Liver (tissue), 9 donors: ENCODE results near the gene PRPH. TPM values are rescaled to one million over a fixed set of nuclear protein-coding genes. Genes with fewer than 3 reads are reported as not detected.

Source experiments
- DNase-seq: peaks from one replicate; pipeline ENCODE4 v3.0.0-alpha.2; 2017; ENCODE audit warnings: low spot score
- H3K27ac ChIP-seq, 2 donors: one replicate each; pipeline ENCODE4 v1.7.0; 2013; ENCODE audit warnings: inconsistent platforms in 2 of 2, low read length in 2 of 2, control low read depth in 1 of 2, low read depth in 1 of 2, mild to moderate bottlenecking in 1 of 2
- H3K27me3 ChIP-seq, 4 donors: one replicate each; pipeline versions ENCODE4 v1.6.1 to v1.7.0; 2013; ENCODE audit warnings: low read length in 3 of 4, inconsistent platforms in 1 of 4, mild to moderate bottlenecking in 1 of 4, moderate library complexity in 1 of 4; ENCODE audit not compliant: control insufficient read depth in 4 of 4, insufficient read depth in 4 of 4
- H3K36me3 ChIP-seq, 4 donors: one replicate each; pipeline versions ENCODE4 v1.6.1 to v1.7.0; 2013; ENCODE audit warnings: low read length in 3 of 4, mild to moderate bottlenecking in 3 of 4, low read depth in 1 of 4, moderate library complexity in 1 of 4; ENCODE audit not compliant: control insufficient read depth in 4 of 4, insufficient read depth in 3 of 4
- H3K4me1 ChIP-seq, 4 donors: one replicate each; pipeline versions ENCODE4 v1.6.1 to v1.7.0; 2013; ENCODE audit warnings: low read length in 3 of 4, mild to moderate bottlenecking in 3 of 4, moderate library complexity in 1 of 4; ENCODE audit not compliant: control insufficient read depth in 4 of 4, insufficient read depth in 4 of 4
- H3K4me3 ChIP-seq, 3 donors: one replicate each; pipeline versions ENCODE4 v1.6.1 to v1.7.0; 2013; ENCODE audit warnings: low read length in 3 of 3, control low read depth in 1 of 3, low read depth in 1 of 3, mild to moderate bottlenecking in 1 of 3
- H3K9ac ChIP-seq, 2 donors: one replicate each; pipeline ENCODE4 v1.7.0; 2013; ENCODE audit warnings: low read length in 2 of 2, mild to moderate bottlenecking in 2 of 2, moderate library complexity in 2 of 2, control low read depth in 1 of 2, low read depth in 1 of 2
- H3K9me3 ChIP-seq, 4 donors: one replicate each; pipeline versions ENCODE4 v1.6.1 to v1.7.0; 2013; ENCODE audit warnings: low read length in 3 of 4; ENCODE audit not compliant: control insufficient read depth in 4 of 4
- ATF3 ChIP-seq: IDR thresholded peaks from 2 replicates; pipeline ENCODE4 v1.6.1; 2016; ENCODE audit warnings: antibody characterized with exemption
- CTCF ChIP-seq: fragments of 150-350 bp; IDR thresholded peaks from 2 replicates; pipeline ENCODE4 v1.5.1; 2017; ENCODE audit warnings: improper control_type of control experiment, low read depth, low read length; ENCODE audit not compliant: missing input control
- EGR1 ChIP-seq, 2 donors: IDR thresholded peaks; 2 replicates each; pipeline ENCODE4 v1.6.1; 2016 to 2018; ENCODE audit warnings: antibody characterized with exemption in 2 of 2, low read depth in 2 of 2
- FOXA1 ChIP-seq: IDR thresholded peaks from 2 replicates; pipeline ENCODE4 v1.6.1; 2016; ENCODE audit warnings: antibody characterized with exemption
- FOXA2 ChIP-seq: IDR thresholded peaks from 2 replicates; pipeline ENCODE4 v1.6.1; 2016; ENCODE audit warnings: antibody characterized with exemption
- HNF4A ChIP-seq, 2 donors: conservative IDR thresholded peaks; 2 replicates each; pipeline ENCODE4 v1.6.1; 2016; ENCODE audit warnings: antibody characterized with exemption in 2 of 2, mild to moderate bottlenecking in 2 of 2
- HNF4G ChIP-seq: IDR thresholded peaks from 2 replicates; pipeline ENCODE4 v1.6.1; 2016; ENCODE audit warnings: antibody characterized with exemption
- JUND ChIP-seq, 2 donors: IDR thresholded peaks; 2 replicates each; pipeline ENCODE4 v1.6.1; 2016; ENCODE audit warnings: antibody characterized with exemption in 2 of 2
- MAX ChIP-seq: IDR thresholded peaks from 2 replicates; pipeline ENCODE4 v1.6.1; 2016; ENCODE audit warnings: antibody characterized with exemption
- NR2F2 ChIP-seq: IDR thresholded peaks from 2 replicates; pipeline ENCODE4 v1.6.1; 2016; ENCODE audit warnings: antibody characterized with exemption
- RAD21 ChIP-seq, 2 donors: IDR thresholded peaks; 2 replicates each; pipeline ENCODE4 v1.6.1; 2016; ENCODE audit warnings: antibody characterized with exemption in 2 of 2, mild to moderate bottlenecking in 2 of 2
- REST ChIP-seq: IDR thresholded peaks from 2 replicates; pipeline ENCODE4 v1.6.1; 2016; ENCODE audit warnings: antibody characterized with exemption, mild to moderate bottlenecking
- RXRA ChIP-seq, 2 donors: IDR thresholded peaks; 2 replicates each; pipeline ENCODE4 v1.6.1; 2017 to 2018; ENCODE audit warnings: antibody characterized with exemption in 2 of 2, mild to moderate bottlenecking in 1 of 2
- SP1 ChIP-seq: IDR thresholded peaks from 2 replicates; pipeline ENCODE4 v1.6.1; 2018; ENCODE audit warnings: antibody characterized with exemption, mild to moderate bottlenecking
- TAF1 ChIP-seq: conservative IDR thresholded peaks from 2 replicates; pipeline ENCODE4 v1.6.1; 2016; ENCODE audit warnings: antibody characterized with exemption, mild to moderate bottlenecking
- YY1 ChIP-seq: IDR thresholded peaks from 2 replicates; pipeline ENCODE4 v1.6.1; 2016; ENCODE audit warnings: antibody characterized with exemption, mild to moderate bottlenecking
- ZBTB33 ChIP-seq: IDR thresholded peaks from 2 replicates; pipeline ENCODE4 v1.6.1; 2016; ENCODE audit warnings: antibody characterized with exemption
- WGBS: extraction: QIAGEN DNeasy Blood & Tissue Kit; methylation state at CpG from one replicate; pipeline ENCODE4 v1.1.7; 2013; 5-methylcytosine and 5-hydroxymethylcytosine counted together
- polyA plus RNA-seq, 2 donors: library from polyadenylated mRNA; stranded (reverse) in 1 of 2; unstranded in 1 of 2; fragments of 200-250 nt in 1 of 2; fragments of >200 nt in 1 of 2; fragmentation: Nextera tagmentation in 1 of 2; extraction: Ambion mirVana in 1 of 2; gene quantifications; one replicate each; pipeline versions ENCODE4 v1.2.1 to v1.2.3, GENCODE V29; 2013 to 2015
- total RNA-seq, 2 donors: library from RNA; depleted of rRNA; stranded (reverse); fragments of >200 nt; gene quantifications; one replicate each; pipeline ENCODE4 v1.2.3, GENCODE V29; 2014
- donor health status: healthy.
- donor health status: healthy.
- donor health status: healthy.
- donor health status: healthy.
- donor health status: healthy.

PRPH gene
- total and polyA plus RNA-seq, 4 donors: 0.05 TPM; not detected in 3

GRCh38 chr12:49276304-49277290 is 18.4 kb upstream of the PRPH start:
- Histone ChIP-seq H3K36me3 (peaks cover 3 to 18% (median 14%) of the 10 kb centered on the region in 4 donors), H3K27ac (no peak overlapping the region), H3K4me1 (peaks cover 0 to 3% (median 0%) of the 10 kb centered on the region in 4 donors), H3K9ac (no peak overlapping the region), H3K27me3 (no peaks in the 10 kb centered on the region), H3K4me3 (no peak overlapping the region), H3K9me3 (no peaks in the 10 kb centered on the region)
- WGBS: 81% methylated on average over 13 of the region's 13 CpGs
- DNase-seq: no peak
- no peak for TF ChIP-seq TAF1
- TF ChIP-seq FOXA2: no peak
- no peak for TF ChIP-seq EGR1 (IDR thresholded peaks at IDR 0.05; ENCODE audit: low read depth in 2 of 2)
- no peak for TF ChIP-seq RAD21 (IDR thresholded peaks at IDR 0.05)

GRCh38 chr12:49277466-49277865 is 17.5 kb upstream of the PRPH start:
- TF ChIP-seq YY1: no peak
- TF ChIP-seq FOXA1: no peak
- no peak for TF ChIP-seq ATF3
- no peak for TF ChIP-seq JUND (IDR thresholded peaks at IDR 0.05)
- TF ChIP-seq CTCF: no peak
- TF ChIP-seq REST: no peak
- TF ChIP-seq HNF4A (conservative IDR thresholded peaks at IDR 0.05): no peak
- no peak for TF ChIP-seq RAD21 (IDR thresholded peaks at IDR 0.05)
- TF ChIP-seq MAX: no peak
- no peak for TF ChIP-seq ZBTB33
- TF ChIP-seq SP1: no peak
- no peak for TF ChIP-seq RXRA (IDR thresholded peaks at IDR 0.05)
- TF ChIP-seq FOXA2: no peak
- TF ChIP-seq HNF4G: no peak
- no peak for TF ChIP-seq NR2F2
- Histone ChIP-seq H3K27ac (no peak overlapping the region), H3K36me3 (peaks cover 3 to 13% (median 9%) of the 10 kb centered on the region in 4 donors), H3K9me3 (no peaks in the 10 kb centered on the region), H3K9ac (no peak overlapping the region), H3K4me3 (no peak overlapping the region), H3K27me3 (peaks cover 0 to 3% (median 0%) of the 10 kb centered on the region in 4 donors), H3K4me1 (peaks cover 0 to 3% (median 0%) of the 10 kb centered on the region in 4 donors)
- 94% methylated on average over 7 of the region's 7 CpGs for WGBS
- no peak for DNase-seq
